22Rv1 (cell line): Measurements from ENCODE around the gene PCP2.

Source experiments
- ZFX ChIP-seq: fragments of 450-650 bp; IDR thresholded peaks from 2 replicates; pipeline ENCODE4 v1.6.1; 2017; ENCODE audit warnings: antibody characterized with exemption, borderline replicate concordance
- TF ChIP-seq, protein P1 (sequence below): fragments of 450-650 bp; IDR thresholded peaks from 2 replicates; pipeline ENCODE4 v1.5.1; 2017; ENCODE audit warnings: mild to moderate bottlenecking

DNA sequence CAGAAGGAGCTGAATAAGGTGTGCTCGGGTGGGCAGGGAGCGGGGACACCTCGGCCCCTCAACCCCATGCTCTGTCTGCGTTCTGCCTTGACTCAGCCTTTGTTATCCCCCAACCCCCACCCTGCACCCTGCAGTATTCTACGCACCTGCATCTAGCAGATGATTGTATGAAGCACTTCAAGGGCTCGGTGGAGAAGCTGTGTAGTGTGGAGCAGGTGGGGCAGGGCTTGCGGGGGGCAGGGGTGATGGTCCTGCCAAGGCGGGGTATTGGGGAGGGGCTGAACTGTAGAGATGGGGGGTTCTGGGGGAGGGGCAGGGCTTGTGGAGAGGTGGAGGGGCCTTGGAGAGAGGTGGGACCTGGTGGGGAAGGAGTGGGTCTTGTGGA lies 9.5 kb upstream of the PCP2 start:
- TF ChIP-seq, protein P1, sequence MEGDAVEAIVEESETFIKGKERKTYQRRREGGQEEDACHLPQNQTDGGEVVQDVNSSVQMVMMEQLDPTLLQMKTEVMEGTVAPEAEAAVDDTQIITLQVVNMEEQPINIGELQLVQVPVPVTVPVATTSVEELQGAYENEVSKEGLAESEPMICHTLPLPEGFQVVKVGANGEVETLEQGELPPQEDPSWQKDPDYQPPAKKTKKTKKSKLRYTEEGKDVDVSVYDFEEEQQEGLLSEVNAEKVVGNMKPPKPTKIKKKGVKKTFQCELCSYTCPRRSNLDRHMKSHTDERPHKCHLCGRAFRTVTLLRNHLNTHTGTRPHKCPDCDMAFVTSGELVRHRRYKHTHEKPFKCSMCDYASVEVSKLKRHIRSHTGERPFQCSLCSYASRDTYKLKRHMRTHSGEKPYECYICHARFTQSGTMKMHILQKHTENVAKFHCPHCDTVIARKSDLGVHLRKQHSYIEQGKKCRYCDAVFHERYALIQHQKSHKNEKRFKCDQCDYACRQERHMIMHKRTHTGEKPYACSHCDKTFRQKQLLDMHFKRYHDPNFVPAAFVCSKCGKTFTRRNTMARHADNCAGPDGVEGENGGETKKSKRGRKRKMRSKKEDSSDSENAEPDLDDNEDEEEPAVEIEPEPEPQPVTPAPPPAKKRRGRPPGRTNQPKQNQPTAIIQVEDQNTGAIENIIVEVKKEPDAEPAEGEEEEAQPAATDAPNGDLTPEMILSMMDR: no peak
- no peak for TF ChIP-seq ZFX
